Measurements from ENCODE around the gene TEAD3. TPM values are rescaled to one million over a fixed set of nuclear protein-coding genes. Genes with fewer than 3 reads are reported as not detected.
A peak's percentile ranks its signal among the peaks of the same experiment; 100 is the strongest.

Gene TEAD3
- total RNA-seq, 4 donors from 2014 or later: 10.2 to 107 (median 17.2) TPM

- H3K4me3 ChIP-seq: no peak overlapping the region
- no peaks in the 10 kb centered on the region for H3K36me3 ChIP-seq
- TF ChIP-seq POLR2A (IDR thresholded peaks at IDR 0.05) (no peak), CTCF (IDR thresholded peaks at IDR 0.05) (no peak)
- intact Hi-C loops (cut with DNase I; ENCODE audit: low total_unique reads): no loop called here
- no peaks in the 10 kb centered on the region for H3K9me3 ChIP-seq
- H3K4me1 ChIP-seq: peaks cover 0 to 8% of the 10 kb centered on the region in 2 donors
- no peak overlapping the region for H3K27ac ChIP-seq
- no peak for DNase-seq
- no peaks in the 10 kb centered on the region for H3K27me3 ChIP-seq
Observed at GRCh38 chr6:35508027-35508426, 11.1 kb upstream of the TEAD3 start.

- Histone ChIP-seq H3K27ac (no peak overlapping the region), H3K4me3 (no peak overlapping the region), H3K9me3 (no peaks in the 10 kb centered on the region), H3K36me3 (no peaks in the 10 kb centered on the region), H3K4me1 (peaks cover 0 to 8% of the 10 kb centered on the region in 2 donors), H3K27me3 (no peaks in the 10 kb centered on the region)
- no peak for DNase-seq
- TF ChIP-seq CTCF (IDR thresholded peaks at IDR 0.05) (no peak), POLR2A (IDR thresholded peaks at IDR 0.05) (no peak)
- intact Hi-C loops (cut with DNase I; ENCODE audit: low total_unique reads): no loop called here
Observed at GRCh38 chr6:35507221-35507620, 10.3 kb upstream of the TEAD3 start.

- intact Hi-C loops (cut with DNase I; ENCODE audit: low total_unique reads): no loop called here
Observed at GRCh38 chr6:35506536-35506935, 9.7 kb upstream of the TEAD3 start.

GRCh38 chr6:35505999-35506412 lies 9.1 kb upstream of the TEAD3 start:
- no peaks in the 10 kb centered on the region for H3K4me1 ChIP-seq

More at GRCh38 chr6:35506536-35506935, 9.7 kb upstream of the TEAD3 start:
- Histone ChIP-seq H3K27me3 (no peaks in the 10 kb centered on the region), H3K36me3 (no peaks in the 10 kb centered on the region), H3K4me1 (peaks cover 0 to 1% of the 10 kb centered on the region in 2 donors), H3K27ac (no peak overlapping the region), H3K9me3 (no peaks in the 10 kb centered on the region), H3K4me3 (no peak overlapping the region)
- TF ChIP-seq CTCF (IDR thresholded peaks at IDR 0.05) (no peak), POLR2A (IDR thresholded peaks at IDR 0.05) (no peak)
- DNase-seq: no peak

GRCh38 chr6:35503534-35503933 lies 6.7 kb upstream of the TEAD3 start:
- Histone ChIP-seq H3K36me3 (no peaks in the 10 kb centered on the region), H3K27me3 (no peaks in the 10 kb centered on the region), H3K4me3 (no peak overlapping the region), H3K27ac (no peak overlapping the region), H3K9me3 (no peaks in the 10 kb centered on the region), H3K4me1 (no peaks in the 10 kb centered on the region)
- no peak for DNase-seq
- TF ChIP-seq CTCF (IDR thresholded peaks at IDR 0.05) (no peak), POLR2A (IDR thresholded peaks at IDR 0.05) (no peak)
- intact Hi-C loops (cut with DNase I; ENCODE audit: low total_unique reads): no loop called here

More at GRCh38 chr6:35505999-35506412, 9.1 kb upstream of the TEAD3 start:
- Histone ChIP-seq H3K4me3 (no peak overlapping the region), H3K9me3 (no peaks in the 10 kb centered on the region), H3K36me3 (no peaks in the 10 kb centered on the region), H3K27me3 (no peaks in the 10 kb centered on the region), H3K27ac (peak overlapping the region in 1 of 2 donors; percentile 29)
- intact Hi-C loops (cut with DNase I; ENCODE audit: low total_unique reads): no loop called here
- TF ChIP-seq POLR2A (IDR thresholded peaks at IDR 0.05) (no peak), CTCF (IDR thresholded peaks at IDR 0.05) (no peak)
- no peak for DNase-seq
